WTC11 (cell line): Measurements from ENCODE around the gene PSMA3.

Experiments used
- AR ChIP-seq: fragments of 250-450 bp; sonication (Bioruptor Pico); IDR thresholded peaks from 2 replicates; pipeline ENCODE4 v1.9.0; 2021; ENCODE audit warnings: mild to moderate bottlenecking
- CTCF ChIP-seq: fragments of 200-600 bp; IDR thresholded peaks from 2 replicates; pipeline ENCODE4 v1.8.0; 2022; ENCODE audit warnings: antibody characterized with exemption
- ELF4 ChIP-seq: sonication (generic); formaldehyde crosslinking; IDR thresholded peaks from 2 replicates; pipeline ENCODE4 v1.8.1; 2022; ENCODE audit warnings: low read depth, mild to moderate bottlenecking, moderate library complexity, missing genetic modification reagents
- KAT7 ChIP-seq: sonication (generic); formaldehyde crosslinking; IDR thresholded peaks from 2 replicates; pipeline ENCODE4 v1.8.1; 2023; ENCODE audit warnings: missing genetic modification reagents, mild to moderate bottlenecking, borderline replicate concordance
- NFYB ChIP-seq: sonication (generic); formaldehyde crosslinking; conservative IDR thresholded peaks from 2 replicates; pipeline ENCODE4 v1.8.0; 2022; ENCODE audit warnings: low read depth, missing genetic modification reagents
- ZNF138 ChIP-seq: sonication (generic); formaldehyde crosslinking; conservative IDR thresholded peaks from 2 replicates; pipeline ENCODE4 v1.8.1; 2022; ENCODE audit warnings: mild to moderate bottlenecking, moderate library complexity, missing genetic modification reagents
- ZNF263 ChIP-seq: sonication (generic); formaldehyde crosslinking; IDR thresholded peaks from 2 replicates; pipeline ENCODE4 v1.8.1; 2022; ENCODE audit warnings: low read depth, mild to moderate bottlenecking, moderate library complexity, missing genetic modification reagents

GRCh38 chr14:58309086-58309485, 64.4 kb downstream of the PSMA3 start:
- no peak for TF ChIP-seq CTCF
- TF ChIP-seq NFYB (CRISPR knock-in tag), result no peak
- no peak for TF ChIP-seq ELF4 (CRISPR knock-in tag)
- TF ChIP-seq ZNF263 (CRISPR knock-in tag), result no peak
- no peak for TF ChIP-seq ZNF138 (CRISPR knock-in tag)
- TF ChIP-seq AR, result no peak
- no peak for TF ChIP-seq KAT7 (CRISPR knock-in tag)
